Stimulated activated CD4-positive, alpha-beta T cell treated with anti-CD3 and anti-CD28 coated beads, Interleukin-1b, Interleukin-23, amount 100 ng/mL, for 1 hour (primary cell): ENCODE measurements around the gene MRTFB.

ENCODE experiments used
- DNase-seq, 2 donors: peaks; one replicate each; pipeline ENCODE4 v3.0.0-alpha.2; 2020; ENCODE audit warnings: low read depth in 2 of 2

Gene MRTFB

DNA sequence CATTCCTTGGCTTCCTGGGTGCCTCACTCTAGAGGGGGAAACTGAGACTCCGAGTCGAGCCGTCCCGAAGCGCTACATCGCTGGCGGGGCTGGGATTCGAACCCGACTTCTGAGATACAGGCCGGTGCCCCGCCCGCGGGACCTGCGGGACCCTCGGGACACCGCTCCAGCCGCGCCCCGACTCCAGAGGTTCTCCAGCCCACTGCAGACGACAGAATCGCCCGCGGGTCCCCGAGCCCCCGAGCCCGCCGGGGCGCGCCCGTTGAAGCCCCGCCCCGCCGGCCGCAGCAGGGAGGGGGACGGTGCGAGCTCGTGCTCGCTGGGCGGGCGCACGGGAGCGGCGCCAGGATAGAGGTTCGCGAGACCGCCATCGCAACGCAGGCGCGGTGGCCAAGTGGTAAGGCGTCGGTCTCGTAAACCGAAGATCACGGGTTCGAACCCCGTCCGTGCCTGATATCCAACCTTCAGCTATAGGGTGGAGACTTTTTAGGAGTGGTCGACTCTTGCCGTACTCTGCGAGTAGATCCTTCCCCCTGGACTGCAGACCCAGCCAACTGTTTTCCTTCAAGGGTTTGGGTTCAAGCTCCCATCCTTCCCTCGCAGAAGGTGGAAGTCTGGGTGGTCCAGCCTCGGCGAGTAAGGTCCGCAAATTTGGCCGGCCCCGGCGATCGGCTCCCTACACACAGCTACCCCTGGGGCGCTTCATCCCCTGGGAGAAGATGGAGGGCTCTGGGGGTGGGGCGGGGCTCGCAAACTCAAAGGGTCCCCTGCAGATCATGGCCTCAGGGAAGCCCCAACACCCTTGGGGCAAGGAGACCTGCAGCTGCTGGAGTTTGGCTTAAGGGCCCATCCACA is 214.6 kb downstream of the MRTFB start:
- peak; percentile 91 to 98 for DNase-seq

DNA sequence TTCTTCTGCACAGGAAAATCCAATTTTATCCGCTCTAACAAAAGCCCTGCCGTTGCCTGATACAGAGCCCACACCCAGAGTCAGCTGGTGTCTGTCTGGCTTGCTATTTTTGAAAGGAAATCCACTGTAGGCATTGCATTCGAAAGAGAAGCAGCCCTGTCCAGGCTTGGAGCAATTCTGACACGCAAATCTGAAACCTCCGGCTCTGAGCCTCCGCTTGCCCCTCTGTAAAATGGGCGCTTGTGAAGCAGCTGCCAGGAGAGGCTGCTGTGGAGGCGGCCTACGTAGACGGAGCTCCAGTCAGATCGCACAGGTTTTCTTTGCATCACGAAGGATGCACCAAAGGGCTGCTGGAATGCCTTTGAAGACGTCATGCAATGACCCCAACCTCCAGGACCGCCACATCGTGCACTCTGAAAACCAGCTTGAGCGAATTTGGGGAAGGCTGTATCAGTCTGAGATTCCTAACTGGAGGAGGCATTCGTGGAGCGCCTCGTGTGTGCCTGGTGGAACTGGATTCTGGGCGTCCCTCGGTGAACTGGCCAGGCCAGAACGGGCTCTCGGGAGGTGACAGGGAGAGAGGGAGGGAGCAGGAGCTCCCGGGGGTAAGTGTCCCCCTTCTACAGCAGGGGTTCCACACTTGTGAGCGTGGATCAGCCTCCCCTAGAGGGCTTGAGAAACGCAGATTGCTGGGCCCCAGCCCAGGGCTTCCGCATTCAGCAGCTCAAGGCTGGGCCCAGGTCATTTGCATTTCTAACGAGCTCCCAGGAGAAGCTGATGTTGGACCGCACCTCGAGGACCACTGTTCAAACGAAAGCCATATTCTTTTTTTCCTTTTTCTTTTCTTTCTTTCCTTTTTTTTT is 215.5 kb downstream of the MRTFB start:
- DNase-seq = no peak

DNA sequence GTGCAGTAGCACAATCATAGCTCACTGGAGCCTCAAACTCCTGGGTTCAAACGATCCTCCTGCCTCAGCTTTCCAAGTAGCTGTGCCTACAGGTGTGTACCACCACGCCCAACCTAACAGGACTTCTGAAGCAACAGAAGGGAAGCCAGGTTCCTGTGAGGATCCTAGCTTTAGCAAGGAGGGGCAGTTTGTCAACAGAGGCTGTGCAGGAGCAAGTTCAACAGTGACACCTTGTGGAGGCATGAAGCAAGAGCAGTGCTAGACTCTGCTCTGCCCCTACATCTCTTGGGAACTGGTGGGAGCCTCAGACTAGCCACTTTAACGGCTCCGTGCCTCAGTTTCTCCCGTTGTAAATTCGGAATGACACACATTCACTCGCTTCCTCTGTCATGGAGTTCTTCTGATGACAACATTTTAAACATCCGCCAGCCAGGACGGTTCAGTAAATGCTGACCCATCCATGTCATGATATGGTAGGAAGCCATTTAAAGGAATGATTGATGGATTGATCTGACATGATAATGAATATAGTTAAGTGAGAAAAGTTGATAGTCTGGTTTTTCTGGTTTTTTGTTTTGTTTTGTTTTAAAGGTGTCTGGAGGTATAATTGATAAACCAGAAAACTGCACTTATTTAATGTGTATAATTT is 218.7 kb downstream of the MRTFB start:
- no peak for DNase-seq

DNA sequence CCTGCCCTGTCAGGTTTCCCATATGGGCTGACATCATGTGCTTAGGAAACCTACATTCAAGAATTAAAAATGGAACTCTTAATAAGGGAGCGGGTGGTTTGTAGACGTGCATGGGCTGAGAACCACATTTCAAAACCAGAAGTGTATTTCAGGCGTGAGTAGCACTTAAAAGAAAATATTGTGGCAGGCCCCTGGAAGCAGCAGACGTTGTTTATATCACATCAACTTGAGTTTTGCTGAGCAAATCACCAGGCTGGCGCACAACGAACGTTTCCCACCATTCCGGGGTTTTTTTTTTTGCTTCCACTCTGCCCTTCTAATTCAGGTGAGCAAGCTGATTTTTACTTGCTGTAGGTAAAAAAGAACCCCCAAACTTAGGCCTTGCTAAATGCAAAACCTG is 220.2 kb downstream of the MRTFB start:
- DNase-seq = no peak

DNA sequence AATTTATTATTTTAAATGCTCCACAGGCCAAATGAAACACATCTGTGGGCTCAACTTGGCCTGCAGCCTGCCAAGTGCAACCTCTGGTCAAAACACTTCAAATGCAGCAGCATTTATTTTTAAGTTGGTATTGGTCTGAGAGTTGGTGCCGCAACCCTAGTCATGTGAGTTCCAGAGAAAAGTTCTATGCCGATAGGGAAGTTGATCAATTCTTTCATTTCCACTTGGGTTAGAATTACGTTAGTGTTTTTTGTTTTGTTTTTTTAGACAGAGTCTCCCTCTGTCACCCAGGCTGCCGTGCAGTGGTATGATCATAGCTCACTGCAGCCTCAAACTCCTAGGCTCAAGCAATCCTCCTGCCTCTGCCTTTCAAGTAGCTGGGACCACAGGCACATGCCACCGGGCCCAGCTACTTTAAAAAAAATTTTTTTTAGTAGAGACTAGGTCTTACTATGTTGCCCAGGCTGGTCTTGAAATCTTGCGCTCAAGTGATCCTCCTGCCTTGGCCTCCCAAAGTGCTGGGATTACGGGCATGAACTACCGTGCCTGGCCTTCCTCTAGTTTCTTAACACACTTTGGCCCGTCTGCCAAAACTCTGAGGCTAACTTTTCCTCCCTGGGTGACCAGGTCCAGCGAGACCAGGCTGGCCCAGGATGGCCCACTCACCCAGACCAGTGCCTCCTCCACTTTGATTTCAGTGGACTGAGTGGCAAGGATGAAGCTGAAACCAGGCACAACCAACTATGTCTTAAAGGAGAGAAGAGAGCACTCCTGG is 221.1 kb downstream of the MRTFB start:
- DNase-seq = no peak

DNA sequence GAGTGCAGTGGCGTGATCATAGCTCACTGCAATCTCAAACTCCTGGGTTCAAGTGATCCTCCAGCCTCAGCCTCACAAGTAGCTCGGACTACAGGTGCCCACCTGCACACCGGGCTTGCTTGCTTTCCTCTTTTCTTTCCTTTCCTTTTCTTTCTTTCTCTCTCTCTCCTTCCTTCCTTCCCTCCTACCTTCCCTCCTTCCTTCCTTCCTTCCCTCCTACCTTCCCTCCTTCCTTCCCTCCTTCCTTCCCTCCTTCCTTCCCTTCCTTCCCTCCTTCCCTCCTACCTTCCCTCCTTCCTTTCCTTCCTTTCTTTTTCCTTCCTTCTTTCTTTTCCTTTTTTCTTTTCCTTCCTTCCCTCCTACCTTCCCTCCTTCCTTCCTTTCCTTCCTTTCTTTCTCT is 225.5 kb downstream of the MRTFB start:
- DNase-seq = no peak

DNA sequence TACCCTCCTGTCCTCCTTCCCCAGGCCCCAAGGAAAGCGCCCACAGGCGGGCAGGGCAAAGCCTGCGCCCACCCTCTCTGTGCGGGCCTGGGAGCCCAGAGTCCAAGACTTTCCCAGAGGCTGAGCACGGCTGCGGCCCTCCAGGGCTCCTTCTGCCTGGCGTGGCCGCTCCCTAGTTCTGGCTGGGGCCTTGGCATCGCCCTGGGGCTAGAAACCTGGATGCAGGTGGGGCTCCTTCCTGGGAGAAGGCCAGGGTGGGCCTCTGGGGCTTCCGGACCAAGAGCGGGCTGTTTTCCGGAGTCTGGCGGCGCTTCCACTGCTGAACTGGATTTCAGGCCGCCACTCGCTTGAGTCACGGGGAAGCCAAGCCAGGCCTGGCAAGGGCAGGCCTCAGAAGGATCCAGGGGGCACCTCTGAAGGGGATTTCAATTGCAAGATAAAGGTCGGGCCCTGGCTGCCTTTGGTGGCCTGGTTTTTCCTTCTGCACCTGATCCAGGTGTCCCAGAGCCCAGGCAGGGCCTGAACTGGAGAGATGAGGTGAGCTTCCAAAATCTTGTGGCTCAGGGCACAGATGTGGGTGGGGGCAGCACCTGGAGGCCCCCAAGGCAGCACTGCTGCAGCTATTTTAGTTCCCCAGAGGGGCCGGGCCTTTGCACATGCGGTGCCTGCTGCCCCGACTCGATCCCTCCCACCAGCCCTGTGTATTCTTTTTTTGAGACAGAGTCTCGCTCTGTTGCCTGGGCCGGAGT is 227.4 kb downstream of the MRTFB start:
- DNase-seq = no peak

DNA sequence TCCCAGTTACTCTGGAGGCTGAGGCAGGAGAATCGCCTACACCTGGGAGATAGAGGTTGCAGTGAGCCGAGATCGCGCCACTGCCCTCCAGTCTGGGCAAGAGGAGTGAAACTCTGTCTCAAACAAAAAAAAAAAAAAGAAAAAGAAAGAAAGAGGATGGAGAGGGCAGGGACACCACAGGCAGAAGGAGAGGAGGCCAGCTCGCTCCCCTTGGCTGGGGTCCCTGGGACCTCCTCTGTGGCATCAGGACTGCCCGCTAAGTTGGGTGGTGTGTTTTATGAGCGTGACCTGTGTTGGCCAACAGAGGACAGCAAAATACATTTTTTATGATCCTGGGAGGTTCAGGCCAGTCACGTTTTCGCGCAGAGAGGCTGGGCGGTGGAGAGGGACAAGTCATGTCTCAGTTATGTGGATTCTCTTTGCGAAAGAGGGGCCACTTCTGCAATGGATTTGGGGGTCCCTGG is 229.6 kb downstream of the MRTFB start:
- DNase-seq = no peak

DNA sequence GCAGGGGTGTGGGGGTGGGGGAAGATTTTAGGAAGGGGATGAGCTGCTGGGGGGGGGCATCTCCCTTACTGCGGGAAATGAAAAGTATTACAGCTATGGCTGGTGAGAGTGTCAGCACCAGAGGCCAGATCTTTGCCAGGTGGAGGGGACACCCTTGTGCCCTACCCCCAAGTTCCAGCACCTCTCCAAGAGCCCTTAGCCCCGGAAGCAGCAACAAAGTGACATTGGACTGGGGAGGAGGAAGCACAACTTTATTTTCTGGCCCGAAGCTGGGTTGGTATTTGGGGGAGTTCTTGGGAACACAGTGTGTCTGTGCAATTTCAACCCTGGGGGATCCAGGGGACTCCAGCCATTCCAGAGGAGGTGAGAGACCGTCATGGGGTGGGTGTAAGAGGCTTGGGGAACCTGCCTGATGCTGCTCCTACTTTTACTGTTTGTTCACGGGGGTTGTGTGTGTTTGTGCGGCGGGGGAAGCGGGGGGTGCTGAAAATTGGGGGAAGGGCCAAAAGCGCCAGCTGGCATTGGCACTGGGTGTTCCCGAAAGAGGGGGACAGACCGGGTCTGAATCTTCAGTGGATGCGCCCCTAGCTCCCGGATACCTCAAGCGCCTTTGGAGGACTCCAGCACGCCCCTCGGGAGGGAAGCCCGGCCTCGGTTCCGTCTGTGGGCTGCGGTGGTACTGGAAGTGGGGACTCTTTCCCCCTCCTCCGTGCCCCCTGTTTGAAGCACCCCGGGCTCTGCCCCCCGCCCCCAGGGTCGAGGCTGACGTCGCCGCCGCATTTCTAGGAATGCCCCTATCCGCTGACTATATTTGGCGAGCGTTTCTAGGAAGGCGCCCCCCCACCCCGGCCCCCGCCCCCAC is 230.3 kb downstream of the MRTFB start:
- DNase-seq = no peak

DNA sequence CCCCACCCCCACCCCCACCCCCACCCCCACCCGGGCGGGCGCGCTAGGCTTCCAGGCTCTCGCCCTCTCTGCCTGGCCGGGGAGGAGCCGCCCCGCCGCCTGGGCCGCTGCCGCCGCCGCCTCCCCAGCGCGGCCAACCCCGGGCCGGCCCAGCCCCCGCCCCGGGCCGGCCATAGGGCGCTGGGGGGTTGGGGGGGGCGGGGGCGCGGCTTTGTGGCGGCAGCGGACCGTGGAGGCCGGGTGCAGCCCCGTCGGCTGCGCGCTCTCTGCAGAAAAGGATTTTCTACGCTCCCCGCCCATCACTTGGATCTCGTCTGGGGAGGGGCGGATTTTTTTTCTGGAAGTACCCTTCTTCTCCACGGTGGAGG is 230.9 kb downstream of the MRTFB start:
- DNase-seq = no peak

DNA sequence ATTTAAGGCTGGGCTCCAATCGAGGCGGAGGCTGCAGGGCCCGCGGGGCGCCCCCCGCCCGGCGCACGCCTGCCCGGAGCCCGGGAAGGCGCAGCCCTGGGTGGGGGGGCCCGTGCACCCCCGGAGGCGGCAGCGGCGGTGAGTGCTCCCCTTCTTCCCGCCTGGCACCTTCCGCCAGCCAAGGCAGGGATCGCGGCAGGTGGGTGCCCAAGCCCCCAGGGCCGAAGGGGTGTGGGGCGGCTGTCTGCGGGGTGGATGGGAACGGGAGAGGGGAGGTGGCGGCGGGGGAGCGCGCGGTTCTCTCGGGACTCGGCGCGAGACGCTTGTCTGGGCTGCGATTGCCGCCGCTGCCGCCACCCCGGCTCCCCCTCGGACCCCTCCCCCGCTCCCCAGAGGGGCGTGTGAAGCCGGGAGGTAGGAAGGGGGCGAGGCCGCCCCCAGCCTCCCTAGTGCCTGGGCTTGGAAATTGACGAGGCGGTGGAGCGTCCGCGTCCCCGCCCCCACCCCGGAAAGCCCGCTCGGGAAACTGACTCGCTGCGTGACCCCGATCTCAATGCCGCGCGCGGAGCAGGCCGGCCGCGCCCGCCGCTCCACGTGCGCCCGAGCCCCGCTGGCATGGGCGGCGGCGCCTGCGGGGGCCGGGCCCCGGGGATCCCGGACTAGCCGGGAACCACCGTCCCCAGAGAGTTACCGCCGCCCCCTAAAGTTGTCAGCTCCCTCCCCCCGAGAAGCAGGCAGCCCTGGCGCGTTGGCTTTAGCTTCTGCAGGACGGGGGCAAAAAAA is 231.5 kb downstream of the MRTFB start:
- no peak for DNase-seq

DNA sequence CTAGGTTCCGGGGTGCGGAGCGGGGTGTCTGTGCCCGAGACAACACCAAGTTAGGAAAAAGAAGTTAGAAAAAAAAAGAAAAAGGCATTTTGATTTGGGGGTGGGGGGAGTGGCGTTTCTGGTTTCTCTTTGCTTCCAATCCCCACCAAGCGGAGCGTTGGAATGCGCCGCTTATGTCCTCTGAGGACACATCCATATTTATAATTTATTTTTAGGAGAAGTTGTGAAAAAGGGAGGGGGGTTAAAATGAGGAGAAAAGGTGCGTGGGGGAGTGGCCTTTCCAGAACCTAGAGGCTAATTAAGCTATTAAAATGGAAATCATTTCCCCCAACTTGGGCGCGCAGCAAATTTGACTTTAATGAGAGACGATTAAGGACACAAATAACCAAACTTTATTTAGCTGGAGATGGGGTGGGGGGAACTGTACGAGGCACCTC is 232.1 kb downstream of the MRTFB start:
- DNase-seq = no peak

DNA sequence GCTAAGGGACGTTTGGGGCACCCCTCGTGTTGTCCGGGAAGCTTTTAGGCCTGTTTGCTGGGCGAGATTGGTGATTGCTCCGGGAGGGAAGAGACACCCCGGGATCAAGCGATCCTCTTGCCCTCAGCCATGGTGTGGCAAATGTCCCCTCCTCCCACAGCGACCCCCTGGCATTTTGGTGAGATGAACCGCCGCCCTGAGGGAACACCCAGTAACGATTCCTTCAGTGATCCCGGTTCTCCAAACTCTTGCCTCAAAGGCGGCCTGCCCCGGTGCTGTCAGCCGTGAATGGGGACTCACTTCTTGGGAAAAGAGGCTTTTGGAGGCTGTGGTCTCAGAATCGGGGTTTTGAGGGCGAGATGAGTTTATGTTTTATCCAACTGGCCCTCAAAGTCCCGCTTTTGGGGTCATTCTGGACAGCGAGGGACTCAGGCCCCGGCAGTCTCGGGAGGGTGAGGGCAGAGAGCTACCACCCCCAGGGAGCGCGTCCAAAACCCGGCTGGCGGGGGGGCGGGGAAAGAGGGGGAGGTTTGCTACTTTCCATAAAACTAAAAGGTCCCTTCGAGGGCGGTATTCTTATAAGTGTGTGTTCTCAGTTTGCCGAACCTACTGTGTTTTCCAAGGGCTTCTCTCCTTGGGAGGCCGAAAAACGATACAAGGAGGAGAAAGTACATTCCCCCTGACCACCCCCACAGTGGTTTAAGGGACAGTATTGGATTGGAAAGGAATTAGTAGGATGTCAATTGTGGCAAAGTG is 232.7 kb downstream of the MRTFB start:
- DNase-seq = no peak

DNA sequence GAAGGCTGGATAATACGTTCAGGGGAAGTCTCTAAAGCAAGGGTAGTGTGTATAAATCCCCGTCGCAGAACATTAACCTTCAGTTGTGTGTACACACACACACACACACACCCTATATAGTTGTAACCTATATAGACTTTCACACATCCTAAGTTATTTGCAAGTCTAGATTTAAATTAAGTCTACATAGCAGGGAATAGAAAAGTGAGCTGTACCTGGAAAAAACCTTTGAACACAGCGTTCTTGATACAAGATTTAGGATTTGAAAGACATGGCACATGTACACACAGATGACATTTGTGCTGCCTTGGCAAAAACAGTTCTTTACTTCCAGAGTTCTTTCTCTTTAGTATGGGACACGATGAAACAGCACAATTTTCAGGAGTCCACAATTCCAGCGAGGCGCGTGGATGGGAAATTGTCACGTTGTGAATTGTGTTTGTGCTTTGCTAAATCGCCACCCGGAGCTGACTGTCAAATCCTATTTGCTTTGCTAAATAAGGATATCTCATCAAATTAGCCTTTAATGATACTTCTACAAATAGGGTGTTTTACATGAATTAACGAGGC is 233.9 kb downstream of the MRTFB start:
- DNase-seq = no peak

DNA sequence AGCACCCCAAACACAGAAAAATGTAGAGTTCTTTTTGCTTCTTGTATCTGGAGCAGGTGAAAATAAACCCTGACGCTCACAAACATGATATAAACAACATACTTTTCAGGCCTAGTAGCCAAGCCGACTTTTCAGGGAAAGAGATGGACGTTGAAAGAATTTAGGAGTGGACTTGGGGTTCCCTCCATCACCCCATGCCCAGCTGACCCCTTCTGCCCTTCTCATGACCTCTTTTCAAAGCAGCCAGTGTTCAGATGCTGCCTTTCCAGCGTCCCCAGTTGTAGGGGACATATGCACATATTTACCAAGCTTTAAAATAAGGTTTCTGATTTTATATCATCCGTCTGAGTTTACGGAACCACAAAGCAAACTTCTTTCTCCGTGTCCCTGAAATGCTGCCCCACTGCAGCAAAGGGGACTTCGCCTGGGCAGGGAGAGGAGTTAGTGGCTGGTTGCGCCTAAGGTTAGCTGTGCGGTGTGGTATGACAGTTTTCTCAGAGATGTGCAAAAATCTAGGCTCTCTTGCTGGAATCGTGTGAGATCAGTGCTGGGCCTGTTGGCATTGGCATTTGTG is 235.5 kb downstream of the MRTFB start:
- DNase-seq = no peak

DNA sequence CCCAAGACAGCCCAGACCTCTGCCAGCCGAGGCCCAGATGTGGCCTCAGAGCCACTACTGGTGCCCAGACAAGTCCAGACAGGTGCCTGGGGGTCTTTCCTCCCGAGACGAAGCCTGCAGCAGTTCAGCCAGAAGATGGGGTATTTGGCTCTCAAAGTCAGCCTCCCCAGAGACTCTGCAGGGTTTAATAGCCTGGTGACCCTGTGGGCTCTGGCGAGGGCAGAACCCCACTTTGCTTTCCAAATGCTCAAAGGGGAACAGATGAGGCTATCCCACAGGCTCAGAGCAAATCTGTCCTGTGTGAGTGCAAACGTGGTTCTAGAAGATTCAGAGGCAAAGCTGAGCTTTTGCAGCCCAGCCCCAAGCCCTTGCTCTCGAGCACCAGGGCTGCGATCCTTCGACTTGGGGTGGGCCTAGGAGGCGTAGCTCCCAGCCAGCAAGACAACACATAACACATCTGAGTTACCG is 236.0 kb downstream of the MRTFB start:
- no peak for DNase-seq
